Stomach smooth muscle (tissue), 2 donors: ENCODE data around the gene FADS2.

ENCODE experiments used
- H3K27ac ChIP-seq: one replicate; pipeline ENCODE4 v1.7.0; 2013; ENCODE audit warnings: mild to moderate bottlenecking, low read length, inconsistent platforms
- H3K27me3 ChIP-seq, 2 donors: one replicate each; pipeline ENCODE4 v1.7.0; 2013; ENCODE audit warnings: low read length in 2 of 2; ENCODE audit not compliant: insufficient read depth in 2 of 2, control insufficient read depth in 1 of 2
- H3K36me3 ChIP-seq, 2 donors: one replicate each; pipeline ENCODE4 v1.7.0; 2013; ENCODE audit warnings: low read length in 2 of 2; ENCODE audit not compliant: control insufficient read depth in 2 of 2, insufficient read depth in 2 of 2
- H3K4me1 ChIP-seq: one replicate; pipeline ENCODE4 v1.7.0; 2013; ENCODE audit warnings: low read length; ENCODE audit not compliant: control insufficient read depth, insufficient read depth
- H3K4me3 ChIP-seq, 2 donors: one replicate each; pipeline ENCODE4 v1.7.0; 2013; ENCODE audit warnings: low read length in 2 of 2
- H3K9ac ChIP-seq, 2 donors: one replicate each; pipeline ENCODE4 v1.7.0; 2013; ENCODE audit warnings: low read length in 2 of 2, mild to moderate bottlenecking in 1 of 2
- H3K9me3 ChIP-seq, 2 donors: one replicate each; pipeline ENCODE4 v1.7.0; 2013; ENCODE audit warnings: low read length in 2 of 2; ENCODE audit not compliant: control insufficient read depth in 2 of 2
- donor health status: healthy.
- donor health status: Pancreatic carcinoma.

Gene FADS2

GRCh38 chr11:61784506-61784805 is 43.6 kb upstream of the FADS2 start:
- peaks cover 34 to 42% of the 10 kb centered on the region in 2 donors for H3K36me3 ChIP-seq

GRCh38 chr11:61785837-61786402 is 42.2 kb upstream of the FADS2 start:
- H3K36me3 ChIP-seq, result peaks cover 44 to 52% of the 10 kb centered on the region in 2 donors

More at GRCh38 chr11:61784506-61784805, 43.6 kb upstream of the FADS2 start:
- Histone ChIP-seq H3K27ac (no peak overlapping the region), H3K4me1 (no peaks in the 10 kb centered on the region), H3K27me3 (no peaks in the 10 kb centered on the region), H3K9me3 (no peaks in the 10 kb centered on the region), H3K4me3 (no peak overlapping the region), H3K9ac (no peak overlapping the region)

GRCh38 chr11:61787928-61788491 is 40.1 kb upstream of the FADS2 start:
- Histone ChIP-seq H3K9ac (no peak overlapping the region), H3K9me3 (no peaks in the 10 kb centered on the region), H3K4me1 (peaks cover 12% of the 10 kb centered on the region), H3K4me3 (no peak overlapping the region), H3K27ac (no peak overlapping the region), H3K36me3 (peaks cover 44 to 49% of the 10 kb centered on the region in 2 donors), H3K27me3 (no peaks in the 10 kb centered on the region)

More at GRCh38 chr11:61785837-61786402, 42.2 kb upstream of the FADS2 start:
- H3K4me3 ChIP-seq, result no peak overlapping the region
- H3K9ac ChIP-seq, result no peak overlapping the region
- H3K27ac ChIP-seq, result no peak overlapping the region
- no peaks in the 10 kb centered on the region for H3K9me3 ChIP-seq
- H3K4me1 ChIP-seq, result no peaks in the 10 kb centered on the region
- H3K27me3 ChIP-seq, result no peaks in the 10 kb centered on the region

- peaks cover 31 to 41% of the 10 kb centered on the region in 2 donors for H3K36me3 ChIP-seq
- H3K4me1 ChIP-seq, result peaks cover 18% of the 10 kb centered on the region
- H3K9ac ChIP-seq, result peak overlapping the region; percentile 99
- H3K4me3 ChIP-seq, result peak overlapping the region; percentile 94 to 98
- no peaks in the 10 kb centered on the region for H3K27me3 ChIP-seq
- H3K27ac ChIP-seq, result peak overlapping the region; percentile 95
- H3K9me3 ChIP-seq, result no peaks in the 10 kb centered on the region
Observed at GRCh38 chr11:61791737-61792309, 36.3 kb upstream of the FADS2 start.

- Histone ChIP-seq H3K36me3 (peaks cover 25 to 34% of the 10 kb centered on the region in 2 donors), H3K27me3 (no peaks in the 10 kb centered on the region), H3K27ac (peak within 1 kb of the TSS; percentile 95), H3K4me1 (peaks cover 18% of the 10 kb centered on the region), H3K9me3 (no peaks in the 10 kb centered on the region), H3K9ac (peak within 1 kb of the TSS; percentile 99), H3K4me3 (peak within 1 kb of the TSS; percentile 94 to 98)
Observed at GRCh38 chr11:61792310-61793082, 35.6 kb upstream of the FADS2 start, which contains the start of the genes FEN1 and TMEM258. Gene FEN1 (plus strand): TSS chr11:61792911. CDS start chr11:61795362, 2,451 bp downstream. Gene TMEM258 (minus strand): TSS chr11:61792599. CDS start chr11:61792558, 41 bp downstream.

- Histone ChIP-seq H3K27me3 (no peaks in the 10 kb centered on the region), H3K27ac (peak overlapping the region; percentile 95)
Observed at GRCh38 chr11:61793083-61793828, 34.8 kb upstream of the FADS2 start.

GRCh38 chr11:61793829-61794204 is 34.3 kb upstream of the FADS2 start:
- H3K4me1 ChIP-seq, result peaks cover 18% of the 10 kb centered on the region
- H3K36me3 ChIP-seq, result peaks cover 16 to 22% of the 10 kb centered on the region in 2 donors
- peak overlapping the region in 1 of 2 donors; percentile 99 for H3K9ac ChIP-seq
- H3K27me3 ChIP-seq, result no peaks in the 10 kb centered on the region
- no peak overlapping the region for H3K4me3 ChIP-seq
- no peaks in the 10 kb centered on the region for H3K9me3 ChIP-seq
- H3K27ac ChIP-seq, result no peak overlapping the region

More at GRCh38 chr11:61793083-61793828, 34.8 kb upstream of the FADS2 start:
- Histone ChIP-seq H3K4me3 (peak overlapping the region; percentile 94 to 98), H3K9ac (peak overlapping the region; percentile 99), H3K36me3 (peaks cover 19 to 27% of the 10 kb centered on the region in 2 donors), H3K4me1 (peaks cover 18% of the 10 kb centered on the region), H3K9me3 (no peaks in the 10 kb centered on the region)

GRCh38 chr11:61794579-61794978 is 33.5 kb upstream of the FADS2 start:
- no peak overlapping the region for H3K27ac ChIP-seq
- peaks cover 8 to 14% of the 10 kb centered on the region in 2 donors for H3K36me3 ChIP-seq
- H3K9me3 ChIP-seq, result no peaks in the 10 kb centered on the region
- H3K4me1 ChIP-seq, result peaks cover 18% of the 10 kb centered on the region
- H3K4me3 ChIP-seq, result no peak overlapping the region
- H3K9ac ChIP-seq, result no peak overlapping the region
- no peaks in the 10 kb centered on the region for H3K27me3 ChIP-seq

GRCh38 chr11:61795459-61795858 is 32.6 kb upstream of the FADS2 start:
- no peak overlapping the region for H3K4me3 ChIP-seq
- H3K27me3 ChIP-seq, result no peaks in the 10 kb centered on the region
- H3K9me3 ChIP-seq, result no peaks in the 10 kb centered on the region
- H3K36me3 ChIP-seq, result peaks cover under 1 to 6% of the 10 kb centered on the region in 2 donors
- H3K9ac ChIP-seq, result no peak overlapping the region
- H3K27ac ChIP-seq, result no peak overlapping the region
- H3K4me1 ChIP-seq, result peaks cover 18% of the 10 kb centered on the region

GRCh38 chr11:61795876-61796526 is 32.1 kb upstream of the FADS2 start:
- Histone ChIP-seq H3K9ac (no peak overlapping the region), H3K27ac (no peak overlapping the region), H3K27me3 (no peaks in the 10 kb centered on the region), H3K4me3 (no peak overlapping the region), H3K36me3 (peaks cover 4 to 6% of the 10 kb centered on the region in 2 donors), H3K4me1 (peaks cover 18% of the 10 kb centered on the region), H3K9me3 (no peaks in the 10 kb centered on the region)
